Activated CD4-positive, alpha-beta T cell treated with anti-CD3 and anti-CD28 coated beads, Interleukin-2, amount 50 U/mL, for 24 hours (primary cell): ENCODE data around the gene ADAM8.

Experiments used
- DNase-seq, 2 donors: peaks; one replicate each; pipeline ENCODE4 v3.0.0-alpha.2; 2020; ENCODE audit warnings: low read depth in 1 of 2, low spot score in 1 of 2

Gene ADAM8

GRCh38 chr10:133251388-133252222 is 25.1 kb downstream of the ADAM8 start:
- no peak for DNase-seq

GRCh38 chr10:133249975-133250754 is 26.5 kb downstream of the ADAM8 start:
- DNase-seq, result no peak

- DNase-seq, result no peak
Observed at GRCh38 chr10:133249094-133249780, 27.4 kb downstream of the ADAM8 start.

- no peak for DNase-seq
Observed at GRCh38 chr10:133248334-133248715, 28.3 kb downstream of the ADAM8 start.

GRCh38 chr10:133247681-133248333 is 28.9 kb downstream of the ADAM8 start:
- no peak for DNase-seq

GRCh38 chr10:133246236-133246626 is 30.4 kb downstream of the ADAM8 start:
- DNase-seq, result no peak

- no peak for DNase-seq
Observed at GRCh38 chr10:133245439-133246235, 31.0 kb downstream of the ADAM8 start.

GRCh38 chr10:133243593-133243992 is 33.1 kb downstream of the ADAM8 start:
- DNase-seq, result no peak

GRCh38 chr10:133242611-133243356 is 33.9 kb downstream of the ADAM8 start:
- no peak for DNase-seq

- no peak for DNase-seq
Observed at GRCh38 chr10:133241501-133242205, 35.0 kb downstream of the ADAM8 start.

GRCh38 chr10:133239990-133240389 is 36.7 kb downstream of the ADAM8 start:
- no peak for DNase-seq

GRCh38 chr10:133238466-133238804 is 38.2 kb downstream of the ADAM8 start:
- no peak for DNase-seq

- DNase-seq, result no peak
Observed at GRCh38 chr10:133237588-133238465, 38.8 kb downstream of the ADAM8 start, which contains the start of gene VENTX. Gene VENTX, plus strand, starts transcription at chr10:133237855. Its CDS starts 60 bp downstream, at chr10:133237915.

- no peak for DNase-seq
Observed at GRCh38 chr10:133237241-133237587, 39.5 kb downstream of the ADAM8 start.

- no peak for DNase-seq
Observed at GRCh38 chr10:133236401-133237240, 40.0 kb downstream of the ADAM8 start.

- DNase-seq, result no peak
Observed at GRCh38 chr10:133235932-133236331, 40.7 kb downstream of the ADAM8 start.

GRCh38 chr10:133235265-133235855 is 41.3 kb downstream of the ADAM8 start:
- no peak for DNase-seq
